Stimulated activated CD8-positive, alpha-beta memory T cell treated with anti-CD3 and anti-CD28 coated beads, Interleukin-12 subunit alpha, Interleukin-12 subunit beta, amount 100 ng/mL, for 24 hours (primary cell): ENCODE measurements around the gene MAP3K10.

Experiments
- DNase-seq: peaks from one replicate; pipeline ENCODE4 v3.0.0-alpha.2; 2020; ENCODE audit errors: extremely low read depth

MAP3K10 gene

GRCh38 chr19:40233811-40234389, 42.7 kb downstream of the MAP3K10 start:
- DNase-seq = no peak

DNA sequence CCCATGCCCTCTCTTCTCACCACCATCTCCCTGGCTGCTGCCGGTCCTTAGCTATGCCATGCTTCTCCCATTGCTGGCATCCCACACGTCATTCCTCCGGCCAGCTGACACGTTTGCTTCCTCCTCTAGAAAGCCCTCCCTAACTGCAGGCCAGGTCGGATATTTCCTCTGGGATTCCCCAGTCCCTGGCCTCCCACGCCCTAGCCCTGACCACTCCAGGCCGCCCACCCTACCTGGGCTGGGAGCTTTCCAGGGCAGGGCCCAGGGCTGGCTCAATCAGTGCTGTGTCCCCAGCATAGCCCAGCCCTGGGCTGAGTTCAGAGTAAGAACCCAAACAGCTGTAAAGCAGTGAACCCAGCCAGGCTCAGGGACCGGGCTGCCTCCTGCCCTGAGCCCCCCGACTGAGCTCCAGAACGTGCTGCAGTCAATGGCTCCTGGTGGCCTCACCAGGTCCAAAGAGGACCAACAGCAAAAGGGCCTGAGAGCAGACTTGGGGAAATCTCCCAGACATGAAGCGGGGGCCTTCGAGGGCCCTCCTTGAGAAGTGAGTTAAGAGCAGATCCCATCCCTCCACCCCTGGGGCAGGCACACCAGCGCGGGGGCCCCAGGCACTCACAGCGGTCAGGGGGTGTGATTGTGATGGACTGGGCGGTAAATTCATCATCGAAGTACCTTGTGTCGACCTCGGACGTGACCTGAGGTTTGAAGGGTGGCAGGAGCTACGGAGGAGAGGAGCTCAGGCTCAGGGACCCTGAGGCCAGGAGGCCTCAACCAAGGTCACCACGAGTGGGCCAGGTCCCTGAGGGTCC, 43.4 kb downstream of the MAP3K10 start:
- DNase-seq = no peak

- no peak for DNase-seq
These were observed 44.2 kb downstream of the MAP3K10 start for GRCh38 chr19:40235238-40236025.

DNA sequence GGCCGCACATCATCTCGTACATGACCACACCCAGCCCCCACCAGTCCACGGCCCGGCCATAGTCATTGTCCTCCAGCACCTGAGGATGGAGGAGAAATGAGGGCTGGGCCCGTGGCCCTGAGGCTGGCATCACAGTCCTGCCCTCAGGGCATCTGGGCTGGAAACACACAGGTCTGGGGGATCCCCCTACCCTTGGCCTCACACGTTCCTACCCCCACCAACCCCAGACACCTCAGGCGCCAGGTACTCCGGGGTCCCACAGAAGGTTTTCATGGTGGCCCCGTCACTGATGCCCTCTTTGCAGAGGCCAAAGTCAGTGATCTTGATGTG, 44.8 kb downstream of the MAP3K10 start:
- no peak for DNase-seq

DNA sequence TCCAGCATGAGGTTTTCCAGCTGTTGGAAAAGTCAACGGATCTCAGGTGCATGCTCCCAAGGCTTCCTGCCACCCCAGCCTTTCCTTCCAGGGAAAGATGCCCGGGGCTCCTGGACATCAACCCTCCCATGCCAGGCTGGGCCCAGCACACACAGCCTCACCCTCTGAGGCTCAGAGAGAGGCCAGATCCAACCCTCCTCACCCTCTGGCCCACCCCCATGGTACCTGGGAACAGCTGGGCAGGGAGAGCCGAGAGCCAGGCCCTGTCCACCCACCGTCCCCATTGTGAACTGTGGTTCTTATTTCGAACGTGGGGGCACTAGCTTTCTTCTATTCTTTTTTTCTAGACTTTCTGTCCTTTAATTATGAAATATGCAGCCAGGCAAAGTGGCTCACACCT, 45.1 kb downstream of the MAP3K10 start:
- no peak for DNase-seq

GRCh38 chr19:40237791-40238190, 46.6 kb downstream of the MAP3K10 start:
- no peak for DNase-seq

- no peak for DNase-seq
These were observed 47.5 kb downstream of the MAP3K10 start for GRCh38 chr19:40238775-40239174.

- DNase-seq = no peak
These were observed 48.4 kb downstream of the MAP3K10 start for GRCh38 chr19:40239415-40240226.

GRCh38 chr19:40240332-40240731, 49.1 kb downstream of the MAP3K10 start:
- DNase-seq = no peak

- no peak for DNase-seq
These were observed 50.0 kb downstream of the MAP3K10 start for GRCh38 chr19:40241125-40241808.

DNA sequence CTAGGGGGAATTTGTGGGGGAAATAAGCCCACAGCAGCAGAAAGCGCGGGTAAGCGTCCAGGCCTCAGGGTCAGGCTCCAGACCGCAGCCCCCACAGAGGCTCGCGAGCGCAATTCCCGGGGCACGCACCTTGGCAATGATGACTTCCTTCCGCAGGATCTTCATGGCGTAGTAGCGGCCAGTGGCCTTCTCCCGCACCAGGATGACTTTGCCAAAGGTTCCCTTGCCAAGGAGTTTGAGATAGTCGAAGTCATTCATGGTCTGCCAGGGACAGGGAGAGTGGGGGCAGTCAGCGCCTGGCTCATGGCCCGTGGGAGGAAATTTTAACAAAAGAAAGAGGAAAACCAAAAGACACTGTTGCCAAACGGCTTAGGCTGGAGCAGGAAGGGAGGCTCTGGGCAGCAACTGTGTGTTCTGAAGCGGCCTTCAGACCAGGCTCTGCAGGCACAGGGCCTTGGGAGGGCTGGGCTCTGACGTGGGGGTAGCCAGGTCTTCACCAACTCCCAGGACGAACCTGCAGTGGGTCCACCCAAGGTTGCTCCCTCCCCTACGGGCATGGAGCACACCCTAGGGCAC, 50.7 kb downstream of the MAP3K10 start:
- no peak for DNase-seq

- DNase-seq = no peak
These were observed 51.3 kb downstream of the MAP3K10 start for GRCh38 chr19:40242480-40242879.

- no peak for DNase-seq
These were observed 52.0 kb downstream of the MAP3K10 start for GRCh38 chr19:40243181-40243580.

- no peak for DNase-seq
These were observed 53.5 kb downstream of the MAP3K10 start for GRCh38 chr19:40244579-40245317.

DNA sequence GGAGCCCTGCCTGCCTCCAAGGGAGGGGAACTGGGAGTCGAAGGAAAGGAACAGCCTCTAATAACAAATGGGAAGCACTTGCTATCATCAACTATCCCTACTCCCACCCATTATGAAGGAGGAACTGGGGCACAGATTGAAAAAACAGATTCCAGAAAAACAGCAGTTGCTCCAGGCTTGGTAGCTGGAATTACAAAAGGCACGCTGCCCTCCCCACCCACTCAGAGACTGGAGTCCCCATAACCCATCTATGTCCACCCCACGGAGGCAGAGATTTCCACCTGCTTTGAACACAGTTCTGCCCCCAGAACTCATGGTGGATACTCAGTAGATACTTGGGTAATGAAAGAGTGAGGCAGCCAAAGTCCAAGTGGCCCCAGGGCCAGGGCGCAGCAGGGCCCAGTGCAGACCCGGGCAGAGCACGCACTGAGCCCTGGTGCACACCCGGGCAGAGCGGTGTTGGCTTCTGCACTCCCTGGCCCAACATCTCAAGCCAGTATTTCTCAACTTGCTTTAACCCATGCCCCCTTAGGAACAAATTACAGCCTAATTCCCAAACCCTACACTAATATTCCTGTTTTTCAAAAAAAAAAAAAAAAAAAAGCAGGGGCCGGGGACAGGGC, 54.4 kb downstream of the MAP3K10 start:
- no peak for DNase-seq

GRCh38 chr19:40246292-40247073, 55.3 kb downstream of the MAP3K10 start:
- DNase-seq = no peak

DNA sequence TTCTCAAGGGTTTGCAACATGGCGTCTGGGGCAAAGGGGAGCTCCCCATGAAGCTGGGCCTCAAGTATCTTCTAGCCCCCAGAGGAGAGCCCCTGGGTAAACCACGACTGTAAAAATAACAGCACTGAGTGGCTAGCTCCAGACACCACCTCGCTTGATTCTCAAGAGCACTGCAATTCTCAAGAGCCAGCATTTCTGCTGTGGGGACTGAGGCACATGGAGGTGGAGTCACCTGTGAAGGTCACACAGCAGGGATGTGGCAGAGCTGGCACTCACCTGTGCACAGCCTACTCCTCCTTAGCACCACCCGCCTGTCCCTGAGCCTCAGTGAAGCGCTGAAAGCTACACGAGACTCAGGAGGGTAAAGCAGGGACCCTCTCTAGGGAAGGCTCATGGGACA, 56.0 kb downstream of the MAP3K10 start:
- no peak for DNase-seq

GRCh38 chr19:40247735-40248262, 56.6 kb downstream of the MAP3K10 start:
- DNase-seq = no peak

DNA sequence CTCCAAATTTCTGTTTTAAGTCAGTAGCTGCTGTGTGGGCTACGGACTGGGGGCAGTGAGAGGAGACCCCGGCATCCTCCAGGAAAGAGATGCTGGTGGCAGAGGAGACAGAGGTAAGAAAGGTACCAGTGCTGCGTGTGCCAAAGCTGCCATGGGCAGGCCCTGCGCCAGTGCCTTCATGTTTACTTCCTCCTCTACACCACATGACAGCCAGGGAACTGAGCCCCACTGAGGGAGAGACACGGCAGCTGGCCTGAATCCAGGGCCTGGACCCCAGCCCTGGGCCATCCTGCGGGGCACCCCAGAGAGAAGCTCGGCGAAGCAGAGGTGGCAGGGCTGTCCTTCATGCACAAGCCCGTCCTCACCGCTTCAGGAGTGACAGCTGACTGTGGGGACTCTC, 58.0 kb downstream of the MAP3K10 start:
- no peak for DNase-seq
